DMS 273 treated with DMSO at 0.1 percent for 48 hours (cell line): Measurements from ENCODE around the gene PIK3CG.

Source experiments
- DNase-seq: peaks from one replicate; lab custom pipeline; 2025; lab: John Stamatoyannopoulos, UW

The PIK3CG gene

DNA sequence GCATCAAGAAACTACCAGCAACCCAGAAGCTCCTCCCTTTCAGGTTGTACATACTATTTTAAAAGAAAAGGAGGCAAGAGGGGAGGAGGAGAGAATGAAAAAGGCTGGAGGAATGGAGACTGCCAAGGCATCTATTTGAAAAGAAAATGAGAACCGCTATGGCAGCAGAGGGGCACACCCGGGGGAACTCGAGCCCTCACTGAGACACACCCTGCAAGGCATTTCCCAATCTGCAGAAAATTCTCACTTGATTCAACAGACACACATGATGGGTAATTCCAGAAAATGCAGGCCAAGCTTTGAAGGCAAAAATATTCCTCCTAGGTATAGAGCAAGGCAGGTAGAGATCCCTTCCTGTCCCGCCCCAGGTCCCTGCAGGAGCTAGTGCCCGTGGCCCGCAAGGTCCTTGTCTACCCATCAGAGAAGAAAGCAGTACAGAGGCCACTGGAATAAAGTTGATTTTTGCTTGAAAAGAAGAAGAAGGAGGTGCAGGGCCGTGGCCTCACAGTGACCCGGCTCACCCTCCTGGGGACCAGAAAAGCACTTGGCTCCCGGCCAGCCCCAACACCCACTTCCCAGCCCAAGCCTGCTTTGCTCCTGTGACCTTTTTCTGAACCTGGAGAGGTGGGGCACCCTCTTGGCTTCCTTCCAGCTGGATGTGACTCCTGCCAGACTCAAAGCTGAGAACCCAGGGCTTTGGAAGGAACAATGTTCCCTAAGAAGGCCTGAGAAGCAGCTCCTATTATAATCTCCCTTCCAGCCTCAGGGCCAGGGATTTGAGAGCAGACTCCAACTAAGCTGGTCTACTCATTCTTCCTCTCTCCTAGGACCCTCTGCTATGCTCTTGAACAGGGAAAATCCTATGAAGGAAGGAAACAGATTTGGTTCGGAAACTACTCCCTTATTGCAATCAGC is 6.2 kb upstream of the PIK3CG start:
- no peak for DNase-seq

DNA sequence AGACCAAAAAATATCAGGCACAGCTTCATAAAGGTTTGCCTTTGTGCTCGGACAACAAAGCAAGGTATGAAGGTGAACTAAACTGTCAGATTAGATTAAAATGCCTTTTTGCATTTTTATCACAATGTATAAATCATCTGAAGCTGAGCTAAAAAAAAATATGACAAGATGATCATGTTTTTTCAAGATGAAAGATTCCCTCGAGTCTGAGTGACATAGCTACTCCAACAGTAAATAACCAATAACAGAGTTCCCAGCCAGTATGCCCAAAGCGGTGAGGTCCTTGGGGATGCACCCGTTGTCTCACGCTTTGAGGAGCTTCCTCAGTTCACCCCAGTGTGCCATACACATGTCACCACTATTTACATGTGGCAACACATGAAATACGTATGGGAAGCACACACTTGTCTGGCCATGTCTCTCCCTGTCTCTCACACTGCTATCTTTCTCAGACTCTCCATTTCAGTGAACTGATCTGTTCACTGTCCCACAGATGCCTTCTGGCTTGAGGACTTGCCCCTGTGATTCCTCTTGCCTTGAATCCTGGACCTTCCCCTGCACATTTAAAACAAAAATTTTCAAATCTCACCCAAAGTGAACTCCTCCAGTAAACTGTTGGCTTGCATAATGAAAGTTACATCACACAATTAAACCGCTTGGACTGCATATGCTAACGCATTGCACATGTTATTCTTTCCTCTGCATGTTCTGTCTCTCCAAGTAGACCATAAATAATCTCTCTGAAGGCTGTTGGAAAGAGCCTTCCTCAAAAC is 2.6 kb upstream of the PIK3CG start:
- no peak for DNase-seq

DNA sequence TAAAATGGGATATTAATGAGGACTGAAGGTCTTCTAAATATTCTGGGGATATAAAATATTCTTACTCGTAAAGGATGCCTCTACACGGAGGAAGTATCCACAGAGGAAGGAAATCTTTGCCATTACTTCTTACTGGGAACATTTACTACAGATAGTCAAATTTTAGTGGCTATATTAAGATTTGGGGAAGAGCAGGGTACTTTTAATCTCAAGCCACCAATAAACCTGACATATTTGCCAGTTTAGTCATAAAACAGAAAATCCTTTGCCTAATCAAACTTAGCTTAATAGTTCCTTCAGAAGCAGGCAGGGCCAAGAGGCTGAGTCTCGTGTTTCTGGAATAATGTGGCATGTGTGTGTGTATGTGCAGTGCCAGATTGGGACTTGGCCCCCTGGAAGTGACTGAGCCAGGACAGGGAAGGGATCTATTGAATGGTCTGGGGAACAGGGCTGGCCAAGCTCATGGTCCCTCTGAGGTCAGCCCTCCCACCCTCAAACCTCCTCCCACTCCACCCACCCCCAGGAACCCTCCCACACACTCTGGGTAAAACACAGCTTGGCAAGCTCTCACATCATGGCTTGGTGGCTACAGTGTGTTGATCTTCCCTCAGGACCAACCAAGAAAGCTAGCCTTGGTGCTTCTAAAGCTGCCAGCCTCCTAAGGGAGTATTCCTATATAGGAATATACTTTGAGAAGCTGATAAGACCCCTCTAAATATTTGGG is 1.6 kb upstream of the PIK3CG start:
- no peak for DNase-seq

DNA sequence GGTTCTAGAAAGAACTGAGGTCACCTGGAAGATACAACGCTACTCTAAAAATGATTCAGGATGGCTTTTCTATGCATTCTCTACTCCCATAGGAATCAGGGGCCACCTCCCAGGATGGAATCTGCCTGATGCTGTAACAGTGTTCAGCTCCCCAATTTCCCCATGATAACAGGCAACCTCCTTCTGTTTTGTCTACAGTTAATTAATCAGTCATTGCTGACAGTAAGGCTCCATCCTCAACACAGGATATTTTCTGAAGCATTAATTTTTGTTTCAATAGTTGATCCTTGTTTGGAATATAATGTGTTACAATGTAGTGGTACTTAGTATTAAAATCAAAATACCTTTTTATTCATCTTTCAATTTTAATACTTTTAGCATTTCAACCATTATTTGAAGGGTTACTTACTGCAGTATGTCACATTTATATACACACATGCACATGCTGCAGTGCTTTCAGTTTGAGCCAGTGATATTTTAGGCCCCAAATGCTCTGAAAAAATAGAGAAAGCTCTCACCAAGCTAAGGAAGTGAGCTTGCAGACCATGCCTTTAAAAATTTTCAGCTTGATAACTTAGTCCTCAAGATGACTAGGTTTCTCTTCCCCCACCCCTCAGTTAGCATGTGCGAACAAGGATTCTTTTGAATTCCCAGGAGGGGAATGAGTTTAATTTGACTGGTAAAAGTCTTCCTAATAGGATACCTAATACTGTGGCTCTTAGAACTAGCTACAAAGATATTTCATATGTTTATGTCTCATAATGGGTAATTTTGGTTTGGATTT is 592 bp upstream of the PIK3CG start:
- DNase-seq, result no peak

DNA sequence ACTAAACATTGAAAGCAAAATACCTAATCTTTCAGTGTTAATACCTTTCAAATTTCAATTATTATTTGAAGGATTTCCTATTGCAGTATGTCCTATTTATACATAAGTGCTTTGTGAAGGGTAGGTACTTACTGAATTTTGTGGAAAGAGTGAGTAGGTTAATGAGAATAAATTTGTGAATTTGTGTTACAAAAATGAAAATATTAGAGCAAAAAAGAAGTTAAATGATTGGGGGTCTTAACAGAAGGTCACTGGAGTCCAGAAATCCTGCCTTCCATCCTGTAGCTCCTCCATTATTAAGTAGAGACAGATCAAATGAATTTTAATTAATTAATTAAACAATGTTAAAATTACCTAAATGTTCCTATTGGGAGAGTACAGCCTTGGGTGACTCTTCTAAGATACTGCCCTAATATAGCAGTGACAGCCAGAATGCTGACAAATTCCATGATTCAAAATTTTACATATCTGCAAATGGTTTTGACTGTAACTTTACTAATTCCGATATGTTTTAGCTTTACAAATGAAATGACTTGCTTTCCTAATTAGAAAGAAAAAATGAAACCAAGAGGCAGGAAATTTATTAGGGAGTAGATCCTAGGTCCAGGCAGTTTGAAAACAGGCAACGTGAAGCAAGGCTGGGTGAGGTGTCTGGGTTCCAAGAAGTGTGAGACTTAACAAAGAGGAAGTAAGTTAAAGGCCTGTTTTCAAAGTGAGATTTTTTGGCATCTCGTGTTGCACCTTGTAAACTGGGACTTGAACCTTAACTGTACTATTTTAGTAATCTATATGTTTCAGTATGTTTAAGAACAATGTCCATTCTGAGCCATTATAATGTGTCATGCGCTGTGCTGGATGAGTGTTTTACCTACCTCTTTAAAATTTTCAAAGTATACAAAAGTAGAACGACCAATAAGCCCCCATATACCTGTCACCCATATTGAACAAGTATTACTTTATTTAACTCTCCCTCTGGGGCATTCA is 1.5 kb downstream of the PIK3CG start:
- DNase-seq, result no peak

DNA sequence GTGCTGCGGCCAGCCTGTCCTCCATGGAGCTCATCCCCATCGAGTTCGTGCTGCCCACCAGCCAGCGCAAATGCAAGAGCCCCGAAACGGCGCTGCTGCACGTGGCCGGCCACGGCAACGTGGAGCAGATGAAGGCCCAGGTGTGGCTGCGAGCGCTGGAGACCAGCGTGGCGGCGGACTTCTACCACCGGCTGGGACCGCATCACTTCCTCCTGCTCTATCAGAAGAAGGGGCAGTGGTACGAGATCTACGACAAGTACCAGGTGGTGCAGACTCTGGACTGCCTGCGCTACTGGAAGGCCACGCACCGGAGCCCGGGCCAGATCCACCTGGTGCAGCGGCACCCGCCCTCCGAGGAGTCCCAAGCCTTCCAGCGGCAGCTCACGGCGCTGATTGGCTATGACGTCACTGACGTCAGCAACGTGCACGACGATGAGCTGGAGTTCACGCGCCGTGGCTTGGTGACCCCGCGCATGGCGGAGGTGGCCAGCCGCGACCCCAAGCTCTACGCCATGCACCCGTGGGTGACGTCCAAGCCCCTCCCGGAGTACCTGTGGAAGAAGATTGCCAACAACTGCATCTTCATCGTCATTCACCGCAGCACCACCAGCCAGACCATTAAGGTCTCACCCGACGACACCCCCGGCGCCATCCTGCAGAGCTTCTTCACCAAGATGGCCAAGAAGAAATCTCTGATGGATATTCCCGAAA is 2.7 kb downstream of the PIK3CG start:
- no peak for DNase-seq

DNA sequence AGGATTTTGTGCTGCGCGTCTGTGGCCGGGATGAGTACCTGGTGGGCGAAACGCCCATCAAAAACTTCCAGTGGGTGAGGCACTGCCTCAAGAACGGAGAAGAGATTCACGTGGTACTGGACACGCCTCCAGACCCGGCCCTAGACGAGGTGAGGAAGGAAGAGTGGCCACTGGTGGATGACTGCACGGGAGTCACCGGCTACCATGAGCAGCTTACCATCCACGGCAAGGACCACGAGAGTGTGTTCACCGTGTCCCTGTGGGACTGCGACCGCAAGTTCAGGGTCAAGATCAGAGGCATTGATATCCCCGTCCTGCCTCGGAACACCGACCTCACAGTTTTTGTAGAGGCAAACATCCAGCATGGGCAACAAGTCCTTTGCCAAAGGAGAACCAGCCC is 3.3 kb downstream of the PIK3CG start:
- DNase-seq, result no peak

DNA sequence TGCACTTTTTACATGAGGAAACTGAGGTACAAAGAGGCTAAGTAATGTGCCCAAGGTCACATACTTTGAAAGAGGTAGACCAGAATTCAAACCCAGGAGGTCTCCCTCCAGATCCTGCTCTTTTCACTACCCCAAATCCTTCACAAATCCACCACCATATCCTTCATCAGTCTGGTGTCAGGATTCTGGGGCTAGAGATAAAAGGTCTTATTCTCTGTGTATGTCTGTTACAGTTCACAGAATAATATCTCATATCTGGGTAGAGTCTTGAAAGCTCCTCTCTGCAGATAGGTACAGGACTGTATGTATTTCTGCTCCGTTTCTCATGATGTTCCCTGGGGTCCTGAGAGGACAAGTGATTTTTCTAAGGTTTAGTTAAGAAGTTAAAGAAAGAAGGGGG is 4.9 kb downstream of the PIK3CG start:
- DNase-seq, result no peak

DNA sequence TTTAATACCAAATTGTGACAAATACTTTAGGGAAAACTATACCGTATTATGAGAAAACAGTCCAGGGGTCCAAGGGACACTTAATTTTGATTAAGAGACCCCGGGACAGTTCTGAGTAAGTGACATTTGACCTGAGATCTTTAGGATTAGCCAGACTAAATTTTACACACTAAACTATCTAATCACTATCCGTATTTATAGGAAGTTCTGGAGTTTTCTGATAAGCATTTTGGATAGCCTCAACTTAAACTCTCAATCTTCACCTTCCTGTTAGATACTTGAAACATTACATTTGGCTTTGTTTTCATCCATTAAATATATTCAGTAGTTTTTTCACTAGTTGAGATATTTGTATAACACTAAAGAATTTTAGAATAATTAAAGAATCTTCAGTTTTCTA is 5.4 kb downstream of the PIK3CG start:
- DNase-seq, result no peak

DNA sequence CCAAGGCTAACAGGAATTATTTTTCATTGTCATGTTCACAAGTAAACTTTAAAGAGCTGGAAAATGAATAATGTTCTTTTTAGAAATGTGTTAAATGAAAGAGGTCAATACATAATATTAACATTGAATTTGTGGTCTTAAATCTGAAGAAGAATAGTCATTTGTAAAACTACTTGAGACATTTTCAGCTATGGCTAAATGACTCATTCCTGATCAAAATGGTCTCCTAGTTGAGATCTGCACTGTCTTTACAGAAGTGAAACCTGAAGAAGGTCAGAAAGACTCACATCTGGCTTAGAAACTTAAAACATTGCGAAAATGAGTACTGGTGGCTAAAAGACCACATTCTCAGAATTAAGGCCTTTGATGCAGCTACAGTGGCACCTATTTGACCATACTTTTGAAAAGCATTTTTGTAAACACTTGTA is 5.9 kb downstream of the PIK3CG start:
- no peak for DNase-seq

DNA sequence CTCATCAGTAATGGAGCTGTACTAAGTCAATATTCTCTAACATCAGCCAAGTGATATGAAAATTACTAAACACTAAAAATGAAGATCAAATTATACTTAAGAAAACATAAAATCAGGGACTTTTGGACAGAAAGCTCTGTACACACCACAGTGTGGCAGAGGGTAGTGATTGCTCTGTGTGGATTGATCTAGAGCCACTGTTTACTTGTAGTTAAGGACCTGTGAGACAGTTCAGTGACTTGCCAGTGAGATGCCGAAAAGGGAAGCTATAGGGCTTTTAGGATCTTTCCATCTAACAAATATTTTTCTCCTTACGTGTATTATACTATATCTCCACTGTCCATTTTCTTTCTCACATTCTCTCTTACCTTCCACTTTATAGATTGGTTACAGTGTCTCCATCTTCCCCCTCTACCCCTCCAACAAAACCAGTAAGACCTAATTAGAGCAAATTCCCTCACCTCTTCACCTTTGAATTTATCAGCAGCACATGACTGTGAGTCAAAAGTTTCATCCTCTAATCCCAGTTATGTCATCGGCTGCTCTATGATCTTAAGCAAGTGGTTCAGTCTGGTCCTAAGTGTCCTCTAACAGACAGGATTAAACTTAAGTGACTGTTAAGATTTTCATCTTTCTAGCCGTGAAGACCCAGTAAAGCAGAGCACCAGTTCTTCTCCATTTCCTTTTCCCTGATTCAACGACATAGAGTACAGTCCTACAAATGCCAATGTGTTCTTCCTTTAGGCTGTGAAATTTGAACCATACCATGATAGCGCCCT is 6.9 kb downstream of the PIK3CG start:
- no peak for DNase-seq

DNA sequence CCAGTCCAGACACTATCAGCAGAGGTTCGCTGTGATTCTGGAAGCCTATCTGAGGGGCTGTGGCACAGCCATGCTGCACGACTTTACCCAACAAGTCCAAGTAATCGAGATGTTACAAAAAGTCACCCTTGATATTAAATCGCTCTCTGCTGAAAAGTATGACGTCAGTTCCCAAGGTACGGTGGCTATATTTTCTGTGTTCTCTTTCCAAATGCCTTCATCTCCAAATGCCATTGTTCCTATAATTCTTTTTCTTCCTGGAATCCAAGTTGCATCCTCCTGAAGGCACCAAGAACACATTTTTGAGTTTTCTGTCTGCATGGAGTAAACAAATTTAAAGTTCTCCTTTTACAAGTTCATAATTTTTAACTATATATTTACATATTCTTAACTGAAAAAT is 7.7 kb downstream of the PIK3CG start:
- DNase-seq, result no peak

DNA sequence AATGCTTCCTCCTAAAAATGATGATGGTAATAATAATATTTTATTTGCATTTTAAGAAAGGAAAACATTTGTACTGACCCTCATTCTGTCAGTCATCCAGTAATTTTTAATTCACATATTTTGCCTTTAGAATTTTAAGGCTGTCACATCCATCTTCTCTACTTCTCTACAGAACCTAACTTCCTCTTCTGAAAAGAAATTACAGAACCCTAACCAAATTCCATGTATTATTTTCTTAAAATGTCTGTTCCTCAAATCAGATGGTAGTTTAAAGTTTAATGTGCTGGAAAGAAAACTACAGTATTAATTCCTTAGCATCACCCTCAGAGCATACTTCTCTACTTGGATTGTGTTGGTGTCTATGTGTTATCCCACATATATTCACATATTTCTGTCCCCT is 9.0 kb downstream of the PIK3CG start:
- no peak for DNase-seq

DNA sequence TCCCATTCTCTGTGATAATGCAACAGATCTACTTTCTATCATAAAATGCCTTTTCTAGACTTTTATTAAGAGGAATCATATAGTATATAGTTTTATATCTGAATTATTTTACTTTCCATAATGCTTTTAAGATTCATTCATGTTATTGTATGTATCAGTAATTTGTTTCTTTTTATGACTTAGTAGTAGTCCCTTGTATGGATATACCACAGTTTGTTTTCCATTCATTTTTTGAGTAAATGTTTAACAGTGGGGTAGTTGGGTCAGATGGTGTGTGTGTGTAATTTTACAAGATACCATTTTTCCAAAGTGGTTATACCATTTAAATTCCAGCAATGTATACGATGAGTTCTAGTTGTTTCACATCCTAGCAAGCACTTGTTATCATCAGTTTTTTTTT is 10.4 kb downstream of the PIK3CG start:
- no peak for DNase-seq

DNA sequence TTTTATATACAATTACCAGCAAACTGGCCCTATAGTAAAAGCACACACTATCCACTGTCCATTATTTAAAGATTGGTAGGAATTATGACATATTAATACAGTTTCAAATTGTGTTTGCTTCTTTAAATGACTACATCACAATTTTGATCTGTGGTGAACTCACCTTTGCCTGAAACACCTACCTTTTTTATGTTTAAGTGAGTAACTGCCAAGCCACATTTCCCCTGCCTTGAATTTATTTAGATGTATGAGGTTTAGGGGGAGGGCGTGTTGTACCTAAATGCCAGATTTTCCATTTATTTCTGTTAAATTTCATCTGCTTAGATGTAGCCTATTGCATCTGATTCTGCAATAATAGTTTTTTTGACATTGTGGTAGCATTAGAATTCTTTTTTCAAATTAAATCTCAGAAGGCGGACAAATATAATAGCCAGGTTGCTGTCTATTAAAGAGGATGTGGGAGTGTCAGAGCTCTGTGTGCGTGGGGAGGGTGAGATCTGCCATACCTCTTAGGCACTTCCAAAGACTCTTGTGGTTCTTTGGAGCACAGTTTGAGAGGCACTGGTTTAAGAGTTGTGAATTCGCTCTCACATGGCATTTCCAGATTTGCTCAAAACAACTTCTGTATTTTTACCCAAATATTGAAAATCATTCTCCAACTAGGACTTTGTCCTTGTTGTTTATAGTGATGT is 13.8 kb downstream of the PIK3CG start:
- DNase-seq, result no peak

DNA sequence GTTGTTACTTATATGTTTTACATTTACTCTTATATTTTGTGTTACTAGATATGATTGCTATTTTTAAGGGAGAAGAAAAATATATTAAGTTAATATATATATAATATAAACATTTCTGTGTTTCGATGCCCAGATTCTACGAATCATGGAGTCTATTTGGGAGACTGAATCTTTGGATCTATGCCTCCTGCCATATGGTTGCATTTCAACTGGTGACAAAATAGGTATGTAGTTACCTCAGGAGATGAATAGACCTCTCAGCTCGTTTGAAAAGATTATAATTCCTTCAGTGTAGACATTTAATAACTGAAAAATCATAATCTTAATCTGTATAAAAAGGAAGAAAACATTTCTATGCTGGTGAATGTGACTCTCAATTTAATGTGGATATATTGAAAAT is 16.9 kb downstream of the PIK3CG start:
- DNase-seq, result no peak

DNA sequence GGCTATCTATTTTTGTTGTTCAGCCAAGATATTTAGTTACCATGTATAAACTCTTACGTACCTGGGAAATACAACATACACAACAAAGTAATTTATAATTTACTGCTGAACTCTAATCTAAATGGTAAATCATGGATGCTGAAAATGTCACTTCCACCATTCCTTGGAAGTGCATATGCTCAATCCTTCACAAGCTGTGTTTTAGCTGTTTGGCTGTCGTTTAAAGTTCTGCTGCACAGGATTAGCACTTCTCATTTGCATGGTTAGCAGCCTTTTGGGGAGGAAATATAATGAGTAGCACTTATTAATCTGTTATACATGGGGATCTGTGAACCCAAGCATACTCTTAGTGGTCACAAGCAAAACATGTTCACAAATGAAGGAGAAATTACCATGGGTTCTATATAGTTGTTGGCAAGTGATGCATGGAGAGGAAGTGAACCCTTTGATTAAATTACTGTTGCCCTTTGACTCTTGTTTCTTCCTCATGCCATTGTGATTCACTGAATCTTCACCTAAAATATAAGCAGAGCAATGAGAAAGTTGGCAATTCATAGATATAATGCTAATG is 18.5 kb downstream of the PIK3CG start:
- DNase-seq, result no peak

DNA sequence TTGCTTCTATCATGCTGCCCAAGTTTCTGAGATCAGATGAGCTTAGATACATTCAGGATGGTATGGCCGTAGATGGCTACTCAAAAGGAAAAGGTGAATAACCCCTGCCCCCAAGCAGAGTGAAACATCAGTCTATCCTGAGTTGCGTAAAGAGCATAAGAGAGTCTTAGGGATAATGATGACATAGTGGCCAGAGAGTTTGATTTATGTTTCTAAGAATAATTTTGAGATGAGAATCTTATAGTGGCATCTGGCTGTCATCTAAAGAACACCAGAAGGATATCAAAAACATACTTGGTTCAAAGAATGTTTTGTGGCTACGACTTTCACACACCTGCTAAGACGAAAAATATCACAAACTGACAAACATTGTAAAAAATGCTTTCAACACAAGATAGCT is 20.6 kb downstream of the PIK3CG start:
- DNase-seq, result no peak
